H1 (cell line): ENCODE measurements around the gene SYP. TPM values are rescaled to one million over a fixed set of nuclear protein-coding genes. Genes with fewer than 3 reads are reported as not detected.

Experiments
- CTCF ChIA-PET: fragments of 300-600 bp; sonication (Branson Sonifier 250); formaldehyde crosslinking; loops from one replicate; lab custom pipeline; 2021; ENCODE audit not compliant: partially characterized antibody; lab: Charles Lee
- POLR2A ChIA-PET: fragments of 300-600 bp; sonication (Branson Sonifier 250); formaldehyde crosslinking; loops from one replicate; lab custom pipeline; 2021; ENCODE audit warnings: inconsistent platforms; ENCODE audit not compliant: partially characterized antibody; lab: Charles Lee
- DNase-seq, 2 experiments: peaks; one replicate each; pipeline versions ENCODE4 v3.0.0 to v3.0.0-alpha.2; 2010 to 2022; ENCODE audit warnings: low spot score in 2 of 2, low read depth in 1 of 2, mixed read lengths in 1 of 2
- FAIRE-seq: peaks from 2 replicates; lab custom pipeline; 2011; peaks lifted over from hg19 to GRCh38; lab: Jason Lieb, UNC
- H2AFZ ChIP-seq: 2 replicates; pipeline ENCODE4 v1.8.1; 2012; ENCODE audit warnings: low read length, inconsistent platforms
- H2AK5ac ChIP-seq: 2 replicates; pipeline ENCODE4 v1.6.1; 2013; ENCODE audit warnings: low read depth, low read length
- H2BK120ac ChIP-seq: replicated peaks from 2 replicates; pipeline ENCODE3; 2013; ENCODE audit warnings: low read depth, low read length, inconsistent platforms
- H2BK12ac ChIP-seq: 2 replicates; pipeline ENCODE4 v1.6.1; 2013; ENCODE audit warnings: low read depth, low read length
- H2BK15ac ChIP-seq: 2 replicates; pipeline ENCODE4 v1.6.1; 2013; ENCODE audit warnings: low read length
- H2BK20ac ChIP-seq: 2 replicates; pipeline ENCODE4 v1.6.1; 2013; ENCODE audit warnings: low read length
- H2BK5ac ChIP-seq: 2 replicates; pipeline ENCODE4 v1.6.1; 2013; ENCODE audit warnings: low read depth, low read length
- H3K14ac ChIP-seq: 2 replicates; pipeline ENCODE4 v1.6.1; 2013; ENCODE audit warnings: inconsistent platforms; ENCODE audit not compliant: insufficient read length
- H3K18ac ChIP-seq: 2 replicates; pipeline ENCODE4 v1.6.1; 2013; ENCODE audit warnings: low read length; ENCODE audit errors: extremely low read depth
- H3K23ac ChIP-seq: 2 replicates; pipeline ENCODE4 v1.6.1; 2013; ENCODE audit warnings: inconsistent platforms; ENCODE audit not compliant: insufficient read length
- H3K23me2 ChIP-seq: 2 replicates; pipeline ENCODE4 v1.6.1; 2013; ENCODE audit warnings: low read depth, low read length
- H3K27ac ChIP-seq: 2 replicates; pipeline ENCODE4 v1.6.1; 2011; ENCODE audit warnings: low read depth, low read length, inconsistent platforms
- H3K27me3 ChIP-seq, 4 experiments: replicated peaks in 1 of 4; 1 replicate in 1 of 4; 2 replicates in 3 of 4; pipeline versions ENCODE4 v1.6.1 to v1.8.1; 2011 to 2013; ENCODE audit warnings: low read length in 3 of 4, mild to moderate bottlenecking in 3 of 4, inconsistent platforms in 2 of 4, mixed read lengths in 2 of 4, moderate library complexity in 1 of 4; ENCODE audit not compliant: control insufficient read depth in 3 of 4, insufficient read depth in 3 of 4; ENCODE audit errors: extremely low read depth in 1 of 4
- H3K36me3 ChIP-seq, 4 experiments: 2 replicates each; pipeline versions ENCODE4 v1.6.1 to v1.8.1; 2011 to 2013; ENCODE audit warnings: mild to moderate bottlenecking in 4 of 4, low read length in 3 of 4, moderate library complexity in 2 of 4, control low read depth in 1 of 4, inconsistent platforms in 1 of 4; ENCODE audit not compliant: insufficient read depth in 4 of 4, control insufficient read depth in 2 of 4
- H3K4ac ChIP-seq: replicated peaks from 2 replicates; pipeline ENCODE3; 2013; ENCODE audit warnings: low read length, low read depth, mixed read lengths, inconsistent platforms; ENCODE audit not compliant: insufficient read length
- H3K4me1 ChIP-seq, 4 experiments: replicated peaks in 1 of 4; 1 replicate in 1 of 4; 2 replicates in 3 of 4; pipeline versions ENCODE4 v1.6.1 to v1.8.1; 2011 to 2013; ENCODE audit warnings: low read length in 3 of 4, inconsistent platforms in 2 of 4, mixed read lengths in 1 of 4; ENCODE audit not compliant: insufficient read depth in 4 of 4, control insufficient read depth in 3 of 4
- H3K4me2 ChIP-seq, 2 experiments: 2 replicates each; pipeline versions ENCODE4 v1.6.1 to v1.8.1; 2011 to 2013; ENCODE audit warnings: low read depth in 2 of 2, low read length in 2 of 2, control low read depth in 1 of 2, inconsistent platforms in 1 of 2, mild to moderate bottlenecking in 1 of 2; ENCODE audit not compliant: insufficient read depth in 1 of 2
- H3K4me3 ChIP-seq, 4 experiments: fragments of 200-600, 300-600 bp in 1 of 4; sonication (generic), shearing (Covaris generic), sonication (Bioruptor Twin) in 1 of 4; 2 replicates each; pipeline versions ENCODE4 v1.5.1 to v1.8.1; 2011 to 2016; ENCODE audit warnings: low read length in 4 of 4, low read depth in 3 of 4, control low read depth in 2 of 4, inconsistent platforms in 2 of 4, mild to moderate bottlenecking in 2 of 4, mixed read lengths in 1 of 4, moderate library complexity in 1 of 4; ENCODE audit not compliant: insufficient read depth in 2 of 4; ENCODE audit errors: extremely low read depth in 1 of 4
- H3K56ac ChIP-seq: replicated peaks from 2 replicates; pipeline ENCODE3; 2013; ENCODE audit warnings: low read depth, mild to moderate bottlenecking, mixed read lengths, low read length, inconsistent platforms; ENCODE audit not compliant: insufficient read length
- H3K79me1 ChIP-seq: 2 replicates; pipeline ENCODE4 v1.6.1; 2013; ENCODE audit warnings: low read depth, low read length, control low read depth
- H3K79me2 ChIP-seq, 2 experiments: 2 replicates each; pipeline versions ENCODE4 v1.6.1 to v1.8.1; 2012 to 2013; ENCODE audit warnings: low read length in 2 of 2, mild to moderate bottlenecking in 2 of 2, inconsistent platforms in 1 of 2; ENCODE audit not compliant: insufficient read depth in 2 of 2, control insufficient read depth in 1 of 2
- H3K9ac ChIP-seq, 4 experiments: replicated peaks in 1 of 4; 1 replicate in 1 of 4; 2 replicates in 3 of 4; pipeline versions ENCODE4 v1.6.1 to v1.8.1; 2011 to 2013; ENCODE audit warnings: low read depth in 3 of 4, low read length in 3 of 4, control low read depth in 2 of 4, mild to moderate bottlenecking in 2 of 4, moderate library complexity in 2 of 4, inconsistent platforms in 1 of 4; ENCODE audit errors: extremely low read depth in 1 of 4
- H3K9me3 ChIP-seq, 2 experiments: 2 replicates each; pipeline versions ENCODE4 v1.6.1 to v1.8.1; 2012 to 2013; ENCODE audit warnings: mild to moderate bottlenecking in 2 of 2, moderate library complexity in 2 of 2, control low read depth in 1 of 2, inconsistent platforms in 1 of 2, low read depth in 1 of 2, low read length in 1 of 2, mixed read lengths in 1 of 2; ENCODE audit not compliant: insufficient read depth in 2 of 2
- H4K20me1 ChIP-seq, 2 experiments: replicated peaks in 1 of 2; 2 replicates each; pipeline versions ENCODE3 to v1.8.1; 2011 to 2013; ENCODE audit warnings: inconsistent platforms in 2 of 2, low read length in 2 of 2, mild to moderate bottlenecking in 1 of 2; ENCODE audit not compliant: insufficient read depth in 2 of 2, control insufficient read depth in 1 of 2
- H4K5ac ChIP-seq: 2 replicates; pipeline ENCODE4 v1.6.1; 2013; ENCODE audit warnings: low read length, low read depth, mixed read lengths, inconsistent platforms; ENCODE audit not compliant: insufficient read length
- H4K8ac ChIP-seq: 2 replicates; pipeline ENCODE4 v1.8.0; 2013; ENCODE audit warnings: mild to moderate bottlenecking, moderate library complexity, low read length, inconsistent platforms; ENCODE audit not compliant: insufficient read depth; ENCODE audit errors: extremely low read depth
- H4K91ac ChIP-seq: replicated peaks from 2 replicates; pipeline ENCODE3; 2013; ENCODE audit warnings: low read length, mixed read lengths, inconsistent platforms; ENCODE audit not compliant: insufficient read length
- CHD2 ChIP-seq: IDR thresholded peaks from 2 replicates; pipeline ENCODE4 v1.6.1; 2012; ENCODE audit warnings: low read length, improper control_type of control experiment
- CTBP2 ChIP-seq: IDR thresholded peaks from 2 replicates; pipeline ENCODE4 v1.7.0; 2011; ENCODE audit warnings: borderline replicate concordance, mild to moderate bottlenecking, moderate library complexity, mixed read lengths, low read length; ENCODE audit not compliant: insufficient read depth, insufficient read length
- EP300 ChIP-seq, 2 experiments: IDR thresholded peaks; 1 replicate in 1 of 2; 2 replicates in 1 of 2; pipeline ENCODE4 v1.6.1; 2011 to 2012; ENCODE audit warnings: low read depth in 2 of 2, low read length in 2 of 2, mild to moderate bottlenecking in 2 of 2, borderline replicate concordance in 1 of 2, inconsistent platforms in 1 of 2, moderate library complexity in 1 of 2
- EZH2 ChIP-seq: fragments of 200-600 bp; sonication (generic); IDR thresholded peaks from 2 replicates; pipeline ENCODE4 v1.7.1; 2012; ENCODE audit warnings: low read depth, mild to moderate bottlenecking, moderate library complexity, low read length, inconsistent platforms; ENCODE audit not compliant: severe bottlenecking
- HDAC2 ChIP-seq, 2 experiments: fragments of 300-600 bp in 1 of 2; sonication (generic) in 1 of 2; IDR thresholded peaks; 2 replicates each; pipeline ENCODE4 v1.6.1; 2011 to 2012; ENCODE audit warnings: low read depth in 2 of 2, low read length in 2 of 2, mild to moderate bottlenecking in 2 of 2, moderate library complexity in 2 of 2, borderline replicate concordance in 1 of 2, inconsistent platforms in 1 of 2
- KDM1A ChIP-seq: fragments of 200-600, 300-600 bp; sonication (generic); IDR thresholded peaks from 2 replicates; pipeline ENCODE4 v1.7.1; 2016; ENCODE audit warnings: mild to moderate bottlenecking, low read length, borderline replicate concordance
- MAFK ChIP-seq: IDR thresholded peaks from 2 replicates; pipeline ENCODE4 v1.6.1; 2012; ENCODE audit warnings: low read depth, mild to moderate bottlenecking, improper control_type of control experiment, low read length
- NRF1 ChIP-seq: IDR thresholded peaks from 2 replicates; pipeline ENCODE4 v1.6.1; 2011; ENCODE audit warnings: mild to moderate bottlenecking, low read depth, low read length, improper control_type of control experiment
- RFX5 ChIP-seq: IDR thresholded peaks from 2 replicates; pipeline ENCODE4 v1.6.1; 2011; ENCODE audit warnings: low read depth, low read length, improper control_type of control experiment, borderline replicate concordance
- SAP30 ChIP-seq: fragments of 300-600 bp; sonication (generic); IDR thresholded peaks from 2 replicates; pipeline ENCODE4 v1.7.1; 2012; ENCODE audit warnings: low read length, moderate library complexity, mild to moderate bottlenecking, inconsistent platforms; ENCODE audit not compliant: insufficient read depth, insufficient replicate concordance
- SIRT6 ChIP-seq: IDR thresholded peaks from one replicate; pipeline ENCODE4 v1.7.1; 2012; ENCODE audit warnings: low read length, inconsistent platforms
- TCF12 ChIP-seq: IDR thresholded peaks from 2 replicates; pipeline ENCODE4 v1.6.1; 2011; ENCODE audit warnings: low read depth, mild to moderate bottlenecking, low read length
- WGBS, 2 experiments: shearing (Covaris generic) in 1 of 2; methylation state at CpG; one replicate each; pipeline versions ENCODE4 v1.1.6 to v1.1.7; 2013 to 2015; ENCODE audit warnings: low lambda C conversion rate in 2 of 2, mixed read lengths in 2 of 2, inconsistent platforms in 1 of 2, low coverage in 1 of 2, missing lambda C conversion rate in 1 of 2; ENCODE audit not compliant: insufficient replicate concordance in 2 of 2, insufficient coverage in 1 of 2, insufficient read length in 1 of 2; ENCODE audit errors: extremely low coverage in 1 of 2, missing lambda C conversion rate in 1 of 2; 5-methylcytosine and 5-hydroxymethylcytosine counted together
- polyA plus RNA-seq, 7 experiments: library from polyadenylated mRNA; depleted of rRNA in 3 of 7; stranded (reverse) in 5 of 7; unstranded in 2 of 7; fragments of >200 nt in 5 of 7; fragments of 200-250 nt in 2 of 7; gene quantifications; 1 replicate in 5 of 7; 2 replicates in 1 of 7; 4 replicates in 1 of 7; pipeline versions ENCODE4 v1.2.1 to v1.2.3, GENCODE V29; 2011 to 2013; ENCODE audit warnings: missing spikeins in 2 of 7, mixed read lengths in 2 of 7
- total RNA-seq: library from RNA; stranded (reverse); fragmentation: NEBNext Ultra II Directional; extraction: Animal tissue kit (Norgen Biotek cat#: 25700); gene quantifications from 2 replicates; pipeline ENCODE4 v1.2.1, GENCODE V29; 2021
- TF ChIP-seq, protein P1 (sequence below): IDR thresholded peaks from 2 replicates; pipeline ENCODE4 v1.6.1; 2012; ENCODE audit warnings: inconsistent platforms

Gene SYP
- total and polyA plus RNA-seq, 2 of the 8 experiments (the other 6 are each of a cell fraction or from before 2014, with no cell fraction given) = 4.3 to 10.8 TPM

DNA sequence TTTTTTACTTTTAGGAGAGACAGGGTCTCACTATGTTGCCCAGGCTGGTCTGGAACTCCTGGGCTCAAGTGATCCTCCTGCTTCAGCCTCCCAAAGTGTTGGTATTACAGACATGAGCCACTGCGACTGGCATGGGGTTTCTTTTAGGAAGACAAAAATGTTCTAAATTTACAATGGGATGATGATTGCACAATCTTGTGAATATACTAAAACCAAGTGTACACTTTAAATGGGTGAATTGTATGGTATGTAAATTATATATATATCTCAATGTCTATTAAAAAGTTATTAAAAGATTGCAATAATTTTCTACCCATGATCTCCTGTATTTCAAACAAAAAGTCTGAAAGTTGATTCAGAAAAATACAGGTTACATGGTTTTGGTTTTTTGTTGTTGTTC lies 46.5 kb downstream of the SYP start:
- 100% methylated on average over 1 of the region's 1 CpG; no CpG with 5 or more reads in 1 of the 2 experiments for WGBS, 2 experiments
- Histone ChIP-seq H3K79me1 (no peaks in the 10 kb centered on the region), H3K23me2 (peaks cover 2% of the 10 kb centered on the region; the same call in 1 of the 2 replicates), H2AFZ (no peak overlapping the region), H2AK5ac (no peak overlapping the region), H3K36me3 (no peaks in the 10 kb centered on the region), H3K14ac (no peak overlapping the region), H3K56ac (no peak overlapping the region), H2BK15ac (no peak overlapping the region), H4K91ac (no peak overlapping the region), H3K4me3 (no peak overlapping the region), H4K5ac (no peak overlapping the region), H2BK120ac (no peak overlapping the region), H3K9me3 (no peaks in the 10 kb centered on the region), H3K4me1 (peaks cover 0 to 4% (median under 1%) of the 10 kb centered on the region in 4 experiments; a peak in 3 of 7 replicates), H3K9ac (no peak overlapping the region), H2BK20ac (no peak overlapping the region), H3K18ac (no peak overlapping the region), H3K79me2 (no peaks in the 10 kb centered on the region), H3K27me3 (peaks cover 0 to 3% (median 2%) of the 10 kb centered on the region in 4 experiments; a peak in 4 of 7 replicates), H3K4me2 (no peak overlapping the region), H4K8ac (no peak overlapping the region), H2BK5ac (no peak overlapping the region), H4K20me1 (no peaks in the 10 kb centered on the region), H3K4ac (no peak overlapping the region), H3K27ac (no peak overlapping the region), H3K23ac (no peak overlapping the region), H2BK12ac (no peak overlapping the region)
- CTCF ChIA-PET = interaction anchor here (3.6 kb wide), 1 partner anchor 11 kb away, joined by 22 read pairs; no protein-coding TSS in a partner anchor
- no peak for FAIRE-seq
- POLR2A ChIA-PET = no interaction called here
- no peak for DNase-seq
- TF ChIP-seq HDAC2 (IDR thresholded peaks at IDR 0.05; ENCODE audit: borderline replicate concordance in 1 of 2, low read depth in 2 of 2, low read length in 2 of 2) (no peak), EP300 (IDR thresholded peaks at IDR 0.05; ENCODE audit: borderline replicate concordance in 1 of 2, low read depth in 2 of 2, low read length in 2 of 2) (no peak), MAFK (no peak), EZH2 (no peak), RFX5 (no peak), CTBP2 (no peak), CHD2 (no peak), KDM1A (no peak), NRF1 (no peak), SIRT6 (no peak), TCF12 (no peak), SAP30 (no peak)
- TF ChIP-seq, protein P1, sequence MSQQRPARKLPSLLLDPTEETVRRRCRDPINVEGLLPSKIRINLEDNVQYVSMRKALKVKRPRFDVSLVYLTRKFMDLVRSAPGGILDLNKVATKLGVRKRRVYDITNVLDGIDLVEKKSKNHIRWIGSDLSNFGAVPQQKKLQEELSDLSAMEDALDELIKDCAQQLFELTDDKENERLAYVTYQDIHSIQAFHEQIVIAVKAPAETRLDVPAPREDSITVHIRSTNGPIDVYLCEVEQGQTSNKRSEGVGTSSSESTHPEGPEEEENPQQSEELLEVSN = no peak
